GM21381 (cell line): Measurements from ENCODE around the gene GALC.

Source experiments
- ATAC-seq: cut with Tn5 transposase; IDR thresholded peaks from one replicate; pipeline ENCODE4 v1.9.1; 2021; ENCODE audit warnings: mild to moderate bottlenecking, moderate library complexity; ENCODE audit not compliant: unreplicated experiment

The GALC gene

DNA sequence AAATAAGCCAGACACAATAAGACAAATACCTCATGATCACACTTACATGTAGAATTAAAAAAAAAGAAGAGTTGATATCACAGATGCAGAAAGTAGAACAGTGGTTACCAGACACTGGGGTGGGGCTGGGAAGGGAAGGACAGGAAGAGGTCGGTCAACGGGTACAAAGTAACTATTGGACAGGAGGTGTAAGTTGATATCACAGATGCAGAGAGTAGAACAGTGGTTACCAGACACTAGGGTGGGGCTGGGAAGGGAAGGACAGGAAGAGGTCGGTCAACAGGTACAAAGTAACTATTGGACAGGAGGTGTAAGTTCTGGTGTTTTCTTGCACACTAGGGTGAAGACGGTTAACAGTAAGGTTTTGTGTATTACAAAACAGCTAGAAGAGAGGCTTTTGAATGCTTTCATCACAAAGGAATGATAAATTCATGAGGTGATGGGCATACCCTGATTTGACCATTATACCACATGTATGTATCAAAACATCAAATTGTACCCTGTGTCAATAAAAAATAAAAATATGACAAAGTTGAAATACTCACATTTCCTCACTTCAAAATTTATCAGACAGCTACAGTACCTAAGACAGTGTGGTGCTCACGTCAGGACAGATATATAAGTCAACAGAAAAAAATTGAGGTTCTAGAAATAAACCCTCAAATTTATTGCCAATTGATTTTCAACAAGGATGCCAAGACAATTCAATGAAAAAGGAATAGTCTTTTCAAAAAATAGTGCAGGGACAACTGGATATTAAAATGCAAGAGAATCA is 32.8 kb downstream of the GALC start:
- no peak for ATAC-seq

DNA sequence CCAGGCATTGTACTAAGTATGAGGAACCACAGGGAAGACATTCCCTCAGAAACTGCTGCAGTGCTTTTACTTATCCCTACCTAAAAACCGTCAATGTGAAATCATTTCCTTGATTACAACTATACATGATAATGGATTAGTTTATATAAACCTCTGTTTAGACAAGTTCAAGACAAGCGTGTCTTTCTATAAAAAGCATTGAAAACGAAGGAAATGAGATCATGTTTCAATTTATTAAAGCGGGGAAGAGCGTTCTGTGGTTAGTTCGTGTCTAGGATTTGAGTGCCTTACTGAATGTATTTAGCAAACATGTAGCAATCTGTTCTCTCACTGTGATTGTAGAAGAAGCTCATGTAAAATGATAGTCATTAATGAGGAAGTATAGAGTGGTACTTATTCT is 37.5 kb downstream of the GALC start:
- no peak for ATAC-seq

GRCh38 chr14:87952307-87953094 is 40.5 kb downstream of the GALC start:
- peak; percentile 89 for ATAC-seq

DNA sequence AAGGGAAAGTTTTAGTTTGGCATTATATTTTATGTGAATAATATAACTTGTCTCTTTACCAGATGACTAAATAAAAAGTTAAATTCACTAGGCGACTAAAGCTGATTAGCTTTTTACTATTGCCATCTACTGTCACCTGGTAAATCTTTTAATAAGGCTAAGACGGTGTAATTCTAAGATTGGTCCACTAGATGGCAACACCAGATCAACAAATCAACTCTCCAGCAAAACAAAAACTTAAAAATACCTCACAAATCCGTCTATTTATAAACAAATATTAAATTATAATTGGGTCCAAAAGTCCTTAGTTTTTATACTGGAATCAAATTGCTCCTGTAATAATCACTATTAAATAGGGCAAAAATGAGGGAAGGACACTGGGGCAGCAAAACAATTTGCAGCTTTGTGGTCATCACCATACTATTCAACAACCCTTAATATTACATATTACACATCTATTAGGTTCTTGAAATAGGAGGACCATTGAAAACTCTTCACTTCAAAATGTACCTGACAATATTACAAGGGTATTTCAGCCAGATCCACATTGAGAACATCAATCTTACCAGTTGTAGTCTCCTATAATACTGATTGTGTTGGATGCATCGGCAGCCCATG is 47.9 kb downstream of the GALC start:
- no peak for ATAC-seq

- no peak for ATAC-seq
Observed at GRCh38 chr14:87940894-87941293, 52.1 kb downstream of the GALC start.

DNA sequence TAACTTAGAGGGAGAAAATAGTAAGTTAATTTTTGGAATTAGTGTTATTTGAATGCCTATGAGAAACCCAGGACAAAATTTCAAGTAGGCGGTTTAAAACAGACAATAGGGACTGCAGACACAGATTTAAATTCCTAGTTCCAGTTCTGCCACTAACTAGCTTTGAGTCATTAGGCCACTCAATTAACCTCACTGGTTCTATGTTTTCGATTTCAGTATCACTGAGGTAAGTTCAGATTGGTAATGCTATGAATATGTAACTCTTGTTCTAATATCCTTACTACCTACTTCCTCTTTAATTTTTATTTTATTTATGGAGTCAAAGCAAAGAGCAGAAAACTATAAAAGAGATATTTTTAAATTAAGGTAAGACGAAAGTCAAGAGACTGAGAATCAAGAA is 52.6 kb downstream of the GALC start:
- ATAC-seq: peak; percentile 98

- no peak for ATAC-seq
Observed at GRCh38 chr14:87935886-87936285, 57.1 kb downstream of the GALC start.

- ATAC-seq: no peak
Observed at GRCh38 chr14:87935081-87935828, 57.7 kb downstream of the GALC start.

DNA sequence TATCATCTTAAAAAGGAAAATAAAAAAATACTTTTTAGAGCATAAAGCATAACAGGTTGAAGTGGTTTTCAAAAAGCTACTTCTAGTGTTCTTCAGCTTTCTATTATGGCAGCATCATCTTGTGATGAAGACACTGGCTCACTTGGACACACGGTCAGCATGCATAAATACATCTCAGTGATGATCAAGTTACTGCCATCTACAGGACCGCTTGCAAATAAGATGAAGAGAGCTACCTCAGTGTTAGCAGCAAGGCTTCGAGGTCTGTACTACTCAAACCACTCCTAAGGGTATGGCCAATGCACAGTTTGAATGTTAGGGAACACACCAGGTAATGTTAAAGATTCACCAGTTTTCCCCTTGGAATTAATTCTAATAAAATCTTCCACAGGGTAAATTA is 58.8 kb downstream of the GALC start:
- ATAC-seq: no peak

- ATAC-seq: no peak
Observed at GRCh38 chr14:87916886-87917275, 76.1 kb downstream of the GALC start.

DNA sequence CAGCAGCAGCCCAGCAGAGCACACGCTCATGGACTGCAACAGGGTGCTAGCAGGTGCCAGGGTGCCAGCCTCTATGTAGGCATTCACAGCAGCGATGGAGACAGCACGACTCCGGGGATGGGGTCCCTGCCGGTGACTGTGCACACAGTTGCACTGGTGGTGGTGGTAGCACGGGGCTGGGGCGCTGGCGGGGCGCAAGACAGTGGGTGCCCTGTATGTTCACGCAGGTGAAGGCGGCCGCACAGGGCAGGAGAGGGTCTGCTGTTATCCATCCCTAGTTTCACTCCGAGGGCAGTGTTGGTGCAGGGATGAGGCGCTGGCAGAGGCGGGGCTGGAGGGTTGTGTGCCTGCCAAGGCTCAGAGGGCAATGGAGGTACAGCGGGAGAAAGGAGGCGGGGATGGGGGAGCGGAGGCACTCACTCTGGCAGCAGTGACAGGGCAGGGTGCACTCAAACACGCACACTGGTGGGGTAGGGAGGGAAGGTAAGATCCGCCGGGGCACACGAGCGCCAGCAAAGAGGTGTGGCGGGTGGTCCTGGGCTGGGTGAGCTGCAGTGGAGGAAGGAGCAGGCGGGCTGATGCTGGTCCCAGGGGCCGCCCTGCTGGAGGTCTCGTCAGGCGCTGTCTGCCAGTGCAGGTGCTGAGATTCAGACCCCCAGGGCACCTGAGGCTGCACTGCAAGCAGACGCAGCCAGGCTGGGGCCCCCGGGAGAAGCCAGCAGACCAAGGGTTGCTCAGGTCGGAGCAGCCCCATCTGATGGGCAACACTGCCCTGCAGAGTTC is 76.7 kb downstream of the GALC start:
- no peak for ATAC-seq

DNA sequence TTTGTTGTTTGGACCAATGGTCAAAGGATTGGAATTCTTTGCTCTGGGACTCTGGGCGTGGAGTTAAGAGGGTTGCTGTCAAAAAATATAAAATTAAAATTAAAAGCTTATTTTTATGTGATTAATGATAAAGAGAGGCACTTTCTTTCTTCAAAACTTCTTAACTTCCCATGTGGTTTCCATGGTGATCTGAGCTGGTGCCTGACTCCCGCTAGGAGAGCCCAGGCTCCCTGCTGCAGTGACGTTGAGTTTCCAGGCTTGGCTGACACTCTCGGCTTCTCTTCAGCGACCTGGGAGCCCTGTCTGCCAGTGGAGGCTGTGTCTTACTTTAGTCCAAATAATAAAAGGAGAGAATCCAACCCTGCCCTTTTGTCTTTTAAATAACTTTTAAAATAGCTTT is 84.4 kb downstream of the GALC start:
- no peak for ATAC-seq

DNA sequence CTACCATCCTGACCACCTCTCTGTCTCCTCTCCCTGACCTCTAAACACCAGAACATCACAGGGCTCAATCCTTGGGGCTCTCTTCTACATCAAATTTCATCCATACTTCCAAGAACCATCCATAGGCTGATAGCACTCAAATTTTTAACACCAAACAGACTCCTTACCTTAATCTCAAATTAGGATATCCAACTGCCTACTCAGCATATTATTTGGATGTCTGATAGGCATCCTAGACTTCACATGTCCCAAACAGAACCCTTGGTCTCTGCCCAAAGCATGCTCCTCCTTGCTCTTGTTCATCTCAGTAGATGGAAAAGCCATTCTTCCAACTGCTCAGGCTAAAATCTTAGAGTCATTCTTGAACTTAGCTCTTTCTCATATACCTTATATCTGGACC is 91.3 kb downstream of the GALC start:
- no peak for ATAC-seq

- ATAC-seq: no peak
Observed at GRCh38 chr14:87901236-87901635, 91.7 kb downstream of the GALC start.

DNA sequence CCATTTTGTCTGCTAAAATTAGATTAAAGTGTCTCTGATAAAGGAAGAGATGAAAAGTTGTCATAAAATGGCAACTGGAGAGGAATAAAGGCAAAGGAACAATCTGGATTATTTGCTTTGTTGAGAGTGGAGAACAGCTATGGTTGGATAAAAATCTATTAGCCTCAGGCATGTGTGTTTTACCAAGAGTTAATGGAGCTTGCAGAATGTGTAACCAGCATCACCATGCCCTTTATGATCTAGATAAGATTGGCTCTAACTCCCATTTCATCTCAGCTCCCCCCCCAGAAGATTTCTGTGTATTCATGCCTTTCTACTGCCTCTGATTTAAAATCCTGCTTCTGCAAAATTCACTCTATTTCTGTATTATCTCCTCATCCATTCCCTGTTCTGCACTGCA is 93.8 kb downstream of the GALC start:
- no peak for ATAC-seq

GRCh38 chr14:87898301-87898700 is 94.7 kb downstream of the GALC start:
- ATAC-seq: no peak

- ATAC-seq: no peak
Observed at GRCh38 chr14:87896393-87897380, 96.3 kb downstream of the GALC start.

DNA sequence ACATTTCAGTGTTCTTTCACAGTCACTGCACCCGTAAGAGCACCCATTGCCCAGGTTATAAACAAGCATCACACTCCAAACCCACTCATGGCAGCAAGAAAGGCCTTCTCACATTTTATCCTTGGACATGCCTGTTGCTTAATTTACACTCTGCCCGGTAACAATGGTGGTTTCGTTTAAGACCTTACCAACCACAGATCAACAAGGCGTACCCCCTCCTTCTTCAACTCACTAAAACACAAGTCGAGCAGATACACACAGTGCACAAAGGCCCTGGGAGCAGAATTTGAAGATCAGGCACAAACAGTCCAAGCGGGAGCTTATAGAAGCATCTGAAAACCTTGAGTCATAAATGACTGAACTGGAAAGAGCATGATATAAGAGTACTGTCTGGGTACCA is 98.1 kb downstream of the GALC start:
- no peak for ATAC-seq

- no peak for ATAC-seq
Observed at GRCh38 chr14:87892763-87893162, 100.2 kb downstream of the GALC start.
